K562 (cell line): ENCODE results near the gene CLDN15. TPM values are rescaled to one million over a fixed set of nuclear protein-coding genes. Genes with fewer than 3 reads are reported as not detected.

ENCODE experiments used
- ADNP ChIP-seq: fragments of 200-800 bp; sonication (Bioruptor generic); IDR thresholded peaks from 2 replicates; pipeline ENCODE4 v1.6.1; 2016; ENCODE audit warnings: missing genetic modification characterization, missing compliant biosample characterization
- CC2D1A ChIP-seq: fragments of 450-650 bp; IDR thresholded peaks from 2 replicates; pipeline ENCODE4 v1.6.1; 2017; ENCODE audit warnings: mild to moderate bottlenecking
- HLTF ChIP-seq: fragments of 450-650 bp; IDR thresholded peaks from 2 replicates; pipeline ENCODE4 v1.6.1; 2016
- JUND ChIP-seq, 2 experiments: IDR thresholded peaks; 2 replicates in 1 of 2; 3 replicates in 1 of 2; pipeline ENCODE4 v1.6.1; 2011; ENCODE audit warnings: borderline replicate concordance in 2 of 2, low read depth in 2 of 2, low read length in 2 of 2, improper control_type of control experiment in 1 of 2, missing biosample characterization in 1 of 2, missing genetic modification characterization in 1 of 2, missing genetic modification reagents in 1 of 2
- polyA plus RNA-seq, 8 experiments: library from polyadenylated mRNA; depleted of rRNA in 4 of 8; stranded (reverse) in 5 of 8; unstranded in 3 of 8; fragments of >200 nt; fragmentation: Nextera tagmentation in 2 of 8; fragmentation: Illumina TruSeq in 1 of 8; extraction: Ambion mirVana in 2 of 8; extraction: Trizol in 1 of 8; gene quantifications; 2 replicates each; pipeline versions ENCODE4 v1.2.1 to v1.2.3, GENCODE V29; 2011 to 2014; ENCODE audit warnings: inconsistent platforms in 1 of 8, missing spikeins in 1 of 8
- total RNA-seq, 7 experiments: library from RNA; depleted of rRNA in 6 of 7; stranded (reverse); fragments of >200 nt in 6 of 7; fragmentation: Illumina TruSeq in 2 of 7; extraction: Trizol in 2 of 7; gene quantifications; 2 replicates each; pipeline versions ENCODE4 v1.2.1 to v1.2.3, GENCODE V29; 2011 to 2021; ENCODE audit warnings: low replicate concordance in 1 of 7
- TF ChIP-seq, protein P1 (sequence below): IDR thresholded peaks from 3 replicates; pipeline ENCODE4 v1.6.1; 2011; ENCODE audit warnings: borderline replicate concordance, mild to moderate bottlenecking; ENCODE audit not compliant: insufficient read length, insufficient read depth
- TF ChIP-seq, protein P2 (sequence below): fragments of 250-450 bp; sonication (Bioruptor Pico); IDR thresholded peaks from 2 replicates; pipeline ENCODE4 v1.5.0; 2022; ENCODE audit warnings: mild to moderate bottlenecking
- TF ChIP-seq, protein P3 (sequence below): fragments of 250-450 bp; sonication (Bioruptor Pico); IDR thresholded peaks from 2 replicates; pipeline ENCODE4 v1.9.0; 2021; ENCODE audit warnings: mild to moderate bottlenecking, inconsistent platforms

CLDN15 gene
- total and polyA plus RNA-seq, 9 of the 15 experiments (the other 6 are each of a cell fraction or from before 2014, with no cell fraction given), result 0.32 to 14.5 (median 7.4) TPM

DNA sequence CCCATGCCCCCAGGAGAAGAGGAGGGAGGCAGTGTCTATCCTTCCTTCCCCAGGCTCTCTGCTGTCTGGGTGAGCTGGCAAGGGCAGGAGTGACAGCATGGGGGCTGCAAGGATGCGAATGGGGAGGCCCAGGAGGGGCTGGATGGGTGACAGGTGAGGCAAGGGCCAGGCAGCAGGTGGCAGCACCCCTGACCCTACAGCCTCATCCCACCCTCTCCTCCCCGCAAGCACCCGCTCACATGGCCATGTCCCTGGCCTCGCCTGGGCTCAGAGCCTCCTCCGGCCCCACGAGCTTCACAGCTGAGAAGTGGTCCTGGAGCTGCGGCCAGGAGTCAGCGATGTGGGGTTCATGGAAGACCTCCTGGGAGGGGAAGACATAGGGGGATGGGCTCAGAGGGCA is 25.6 kb downstream of the CLDN15 start (continued):
- TF ChIP-seq, protein P1, sequence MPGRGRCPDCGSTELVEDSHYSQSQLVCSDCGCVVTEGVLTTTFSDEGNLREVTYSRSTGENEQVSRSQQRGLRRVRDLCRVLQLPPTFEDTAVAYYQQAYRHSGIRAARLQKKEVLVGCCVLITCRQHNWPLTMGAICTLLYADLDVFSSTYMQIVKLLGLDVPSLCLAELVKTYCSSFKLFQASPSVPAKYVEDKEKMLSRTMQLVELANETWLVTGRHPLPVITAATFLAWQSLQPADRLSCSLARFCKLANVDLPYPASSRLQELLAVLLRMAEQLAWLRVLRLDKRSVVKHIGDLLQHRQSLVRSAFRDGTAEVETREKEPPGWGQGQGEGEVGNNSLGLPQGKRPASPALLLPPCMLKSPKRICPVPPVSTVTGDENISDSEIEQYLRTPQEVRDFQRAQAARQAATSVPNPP, result no peak
- TF ChIP-seq JUND (IDR thresholded peaks at IDR 0.05; ENCODE audit: borderline replicate concordance, low read depth, low read length) (no peak), JUND (tag; IDR thresholded peaks at IDR 0.05; ENCODE audit: borderline replicate concordance, low read depth, low read length) (no peak), CC2D1A (no peak), ADNP (tag) (no peak), HLTF (no peak)
- TF ChIP-seq, protein P2, sequence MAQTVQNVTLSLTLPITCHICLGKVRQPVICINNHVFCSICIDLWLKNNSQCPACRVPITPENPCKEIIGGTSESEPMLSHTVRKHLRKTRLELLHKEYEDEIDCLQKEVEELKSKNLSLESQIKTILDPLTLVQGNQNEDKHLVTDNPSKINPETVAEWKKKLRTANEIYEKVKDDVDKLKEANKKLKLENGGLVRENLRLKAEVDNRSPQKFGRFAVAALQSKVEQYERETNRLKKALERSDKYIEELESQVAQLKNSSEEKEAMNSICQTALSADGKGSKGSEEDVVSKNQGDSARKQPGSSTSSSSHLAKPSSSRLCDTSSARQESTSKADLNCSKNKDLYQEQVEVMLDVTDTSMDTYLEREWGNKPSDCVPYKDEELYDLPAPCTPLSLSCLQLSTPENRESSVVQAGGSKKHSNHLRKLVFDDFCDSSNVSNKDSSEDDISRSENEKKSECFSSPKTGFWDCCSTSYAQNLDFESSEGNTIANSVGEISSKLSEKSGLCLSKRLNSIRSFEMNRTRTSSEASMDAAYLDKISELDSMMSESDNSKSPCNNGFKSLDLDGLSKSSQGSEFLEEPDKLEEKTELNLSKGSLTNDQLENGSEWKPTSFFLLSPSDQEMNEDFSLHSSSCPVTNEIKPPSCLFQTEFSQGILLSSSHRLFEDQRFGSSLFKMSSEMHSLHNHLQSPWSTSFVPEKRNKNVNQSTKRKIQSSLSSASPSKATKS, result no peak
- TF ChIP-seq, protein P3, sequence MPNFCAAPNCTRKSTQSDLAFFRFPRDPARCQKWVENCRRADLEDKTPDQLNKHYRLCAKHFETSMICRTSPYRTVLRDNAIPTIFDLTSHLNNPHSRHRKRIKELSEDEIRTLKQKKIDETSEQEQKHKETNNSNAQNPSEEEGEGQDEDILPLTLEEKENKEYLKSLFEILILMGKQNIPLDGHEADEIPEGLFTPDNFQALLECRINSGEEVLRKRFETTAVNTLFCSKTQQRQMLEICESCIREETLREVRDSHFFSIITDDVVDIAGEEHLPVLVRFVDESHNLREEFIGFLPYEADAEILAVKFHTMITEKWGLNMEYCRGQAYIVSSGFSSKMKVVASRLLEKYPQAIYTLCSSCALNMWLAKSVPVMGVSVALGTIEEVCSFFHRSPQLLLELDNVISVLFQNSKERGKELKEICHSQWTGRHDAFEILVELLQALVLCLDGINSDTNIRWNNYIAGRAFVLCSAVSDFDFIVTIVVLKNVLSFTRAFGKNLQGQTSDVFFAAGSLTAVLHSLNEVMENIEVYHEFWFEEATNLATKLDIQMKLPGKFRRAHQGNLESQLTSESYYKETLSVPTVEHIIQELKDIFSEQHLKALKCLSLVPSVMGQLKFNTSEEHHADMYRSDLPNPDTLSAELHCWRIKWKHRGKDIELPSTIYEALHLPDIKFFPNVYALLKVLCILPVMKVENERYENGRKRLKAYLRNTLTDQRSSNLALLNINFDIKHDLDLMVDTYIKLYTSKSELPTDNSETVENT (CRISPR knock-in tag), result no peak
